Trophoblast cell (in vitro differentiated cells and primary cell): ENCODE results near the gene ADAMTSL2.

Source experiments
- DNase-seq, 2 donors: peaks; one replicate each; pipeline ENCODE4 v3.0.0-alpha.2; 2016
- H2AFZ ChIP-seq: 2 replicates; pipeline ENCODE4 v1.6.1; 2013; ENCODE audit warnings: low read length, moderate library complexity, mild to moderate bottlenecking; ENCODE audit not compliant: insufficient read depth, poor library complexity
- H2AK5ac ChIP-seq: 2 replicates; pipeline ENCODE4 v1.6.1; 2013; ENCODE audit warnings: mild to moderate bottlenecking, low read length
- H2BK120ac ChIP-seq: 2 replicates; pipeline ENCODE4 v1.6.1; 2013; ENCODE audit warnings: low read length, mild to moderate bottlenecking, moderate library complexity; ENCODE audit not compliant: insufficient read depth, poor library complexity
- H2BK12ac ChIP-seq: 2 replicates; pipeline ENCODE4 v1.6.1; 2013; ENCODE audit warnings: mild to moderate bottlenecking, low read length, moderate library complexity
- H2BK5ac ChIP-seq: 2 replicates; pipeline ENCODE4 v1.6.1; 2013; ENCODE audit warnings: low read length, low read depth, moderate library complexity, mild to moderate bottlenecking; ENCODE audit not compliant: poor library complexity
- H3K14ac ChIP-seq: 2 replicates; pipeline ENCODE4 v1.6.1; 2013; ENCODE audit warnings: mild to moderate bottlenecking, low read length
- H3K18ac ChIP-seq: 2 replicates; pipeline ENCODE4 v1.6.1; 2013; ENCODE audit warnings: mild to moderate bottlenecking, low read length
- H3K23ac ChIP-seq: 2 replicates; pipeline ENCODE4 v1.6.1; 2013; ENCODE audit warnings: low read length
- H3K27ac ChIP-seq: 2 replicates; pipeline ENCODE4 v1.5.1; 2013; ENCODE audit warnings: low read depth, mild to moderate bottlenecking, inconsistent platforms, low read length, moderate library complexity
- H3K27me3 ChIP-seq: 2 replicates; pipeline ENCODE4 v1.6.1; 2013; ENCODE audit warnings: inconsistent platforms, mild to moderate bottlenecking, low read length, moderate library complexity; ENCODE audit not compliant: insufficient read depth
- H3K36me3 ChIP-seq, 2 experiments: 1 replicate in 1 of 2; 2 replicates in 1 of 2; pipeline ENCODE4 v1.6.1; 2013; ENCODE audit warnings: low read length in 2 of 2, mild to moderate bottlenecking in 2 of 2, moderate library complexity in 1 of 2; ENCODE audit not compliant: insufficient read depth in 2 of 2, control insufficient read depth in 1 of 2
- H3K4ac ChIP-seq: 2 replicates; pipeline ENCODE4 v1.6.1; 2013; ENCODE audit warnings: low read depth, mild to moderate bottlenecking, low read length, moderate library complexity
- H3K4me1 ChIP-seq, 2 experiments: 1 replicate in 1 of 2; 2 replicates in 1 of 2; pipeline ENCODE4 v1.6.1; 2013; ENCODE audit warnings: low read length in 2 of 2, mild to moderate bottlenecking in 2 of 2, moderate library complexity in 1 of 2; ENCODE audit not compliant: insufficient read depth in 2 of 2, control insufficient read depth in 1 of 2
- H3K4me2 ChIP-seq: 2 replicates; pipeline ENCODE4 v1.6.1; 2013; ENCODE audit warnings: inconsistent platforms, mild to moderate bottlenecking, low read length, moderate library complexity
- H3K4me3 ChIP-seq: 2 replicates; pipeline ENCODE4 v1.5.1; 2013; ENCODE audit warnings: mild to moderate bottlenecking, low read depth, low read length, inconsistent platforms
- H3K79me1 ChIP-seq: one replicate; pipeline ENCODE4 v1.6.1; 2013; ENCODE audit warnings: low read length
- H3K79me2 ChIP-seq: 2 replicates; pipeline ENCODE4 v1.6.1; 2013; ENCODE audit warnings: low read length, mild to moderate bottlenecking; ENCODE audit not compliant: control insufficient read depth, insufficient read depth, poor library complexity
- H3K9ac ChIP-seq: 2 replicates; pipeline ENCODE4 v1.6.1; 2013; ENCODE audit warnings: mild to moderate bottlenecking, low read length
- H3K9me3 ChIP-seq: 2 replicates; pipeline ENCODE4 v1.6.1; 2013; ENCODE audit warnings: low read depth, mild to moderate bottlenecking, control low read depth, inconsistent platforms, low read length; ENCODE audit not compliant: insufficient read depth
- H4K12ac ChIP-seq: 2 replicates; pipeline ENCODE4 v1.6.1; 2013; ENCODE audit warnings: low read depth, mild to moderate bottlenecking, low read length, moderate library complexity
- H4K8ac ChIP-seq: 2 replicates; pipeline ENCODE4 v1.6.1; 2013; ENCODE audit warnings: low read depth, mild to moderate bottlenecking, low read length, moderate library complexity
- H4K91ac ChIP-seq: one replicate; pipeline ENCODE4 v1.6.1; 2013; ENCODE audit warnings: low read depth, mild to moderate bottlenecking, low read length, moderate library complexity
- WGBS: extraction: QIAGEN DNeasy Blood & Tissue Kit; methylation state at CpG from one replicate; pipeline ENCODE4 v1.1.7; 2013; ENCODE audit warnings: missing lambda C conversion rate; ENCODE audit not compliant: insufficient read length, insufficient coverage; ENCODE audit errors: extremely low coverage; 5-methylcytosine and 5-hydroxymethylcytosine counted together

Gene ADAMTSL2

GRCh38 chr9:133569891-133570690, 35.6 kb downstream of the ADAMTSL2 start:
- no peak overlapping the region for H3K18ac ChIP-seq
- H3K79me1 ChIP-seq, result no peaks in the 10 kb centered on the region
- no peak overlapping the region for H2AFZ ChIP-seq
- H3K9ac ChIP-seq, result no peak overlapping the region
- no peak overlapping the region for H2BK12ac ChIP-seq
- DNase-seq, result no peak
- peaks cover 0 to 5% of the 10 kb centered on the region in 2 experiments for H3K4me1 ChIP-seq
- no peaks in the 10 kb centered on the region for H3K9me3 ChIP-seq
- no peak overlapping the region for H3K4me2 ChIP-seq
- H3K27me3 ChIP-seq, result no peaks in the 10 kb centered on the region
- H3K27ac ChIP-seq, result no peak overlapping the region
- H3K23ac ChIP-seq, result no peak overlapping the region
- H3K14ac ChIP-seq, result no peak overlapping the region
- H3K4ac ChIP-seq, result no peak overlapping the region
- H4K12ac ChIP-seq, result no peak overlapping the region
- H2BK5ac ChIP-seq, result no peak overlapping the region
- H3K4me3 ChIP-seq, result no peak overlapping the region
- H3K79me2 ChIP-seq, result no peaks in the 10 kb centered on the region
- H2BK120ac ChIP-seq, result no peak overlapping the region
- no CpG with 5 or more reads among the region's 36 CpGs for WGBS
- no peak overlapping the region for H4K8ac ChIP-seq
- H4K91ac ChIP-seq, result no peak overlapping the region
- no peak overlapping the region for H2AK5ac ChIP-seq
- peaks cover 2 to 4% of the 10 kb centered on the region in 2 experiments for H3K36me3 ChIP-seq

- Histone ChIP-seq H3K79me2 (no peaks in the 10 kb centered on the region), H3K27me3 (no peaks in the 10 kb centered on the region), H3K9ac (no peak overlapping the region), H3K14ac (no peak overlapping the region), H2BK5ac (no peak overlapping the region), H2BK120ac (no peak overlapping the region), H3K36me3 (peaks cover 1 to 6% of the 10 kb centered on the region in 2 experiments), H2AK5ac (no peak overlapping the region), H3K4me2 (no peak overlapping the region), H2AFZ (no peak overlapping the region), H2BK12ac (no peak overlapping the region), H3K79me1 (no peaks in the 10 kb centered on the region), H3K4me3 (no peak overlapping the region), H4K12ac (no peak overlapping the region), H4K91ac (no peak overlapping the region), H3K4ac (no peak overlapping the region), H3K4me1 (peaks cover 0 to 5% of the 10 kb centered on the region in 2 experiments), H3K9me3 (no peaks in the 10 kb centered on the region), H3K23ac (no peak overlapping the region), H4K8ac (no peak overlapping the region), H3K18ac (no peak overlapping the region), H3K27ac (no peak overlapping the region)
- no peak for DNase-seq
- no CpG with 5 or more reads among the region's 16 CpGs for WGBS
Observed at GRCh38 chr9:133570691-133571080, 36.2 kb downstream of the ADAMTSL2 start.

GRCh38 chr9:133571391-133571890, 36.9 kb downstream of the ADAMTSL2 start:
- DNase-seq, result no peak
- Histone ChIP-seq H3K4me1 (peaks cover 0 to 5% of the 10 kb centered on the region in 2 experiments), H4K8ac (no peak overlapping the region), H4K12ac (no peak overlapping the region), H3K27ac (no peak overlapping the region), H2BK5ac (no peak overlapping the region), H3K79me2 (no peaks in the 10 kb centered on the region), H2AFZ (no peak overlapping the region), H3K79me1 (no peaks in the 10 kb centered on the region), H2BK12ac (no peak overlapping the region), H2AK5ac (no peak overlapping the region), H3K36me3 (peaks cover 0 to 5% of the 10 kb centered on the region in 2 experiments), H3K18ac (no peak overlapping the region), H3K23ac (no peak overlapping the region), H3K9ac (no peak overlapping the region), H3K4me2 (no peak overlapping the region), H3K14ac (no peak overlapping the region), H3K4ac (no peak overlapping the region), H3K27me3 (no peaks in the 10 kb centered on the region), H2BK120ac (no peak overlapping the region), H3K9me3 (no peaks in the 10 kb centered on the region), H3K4me3 (no peak overlapping the region), H4K91ac (no peak overlapping the region)
- no CpG with 5 or more reads among the region's 9 CpGs for WGBS

- Histone ChIP-seq H3K4me1 (peaks cover 0 to 5% of the 10 kb centered on the region in 2 experiments), H3K14ac (no peak overlapping the region), H2AFZ (no peak overlapping the region), H3K36me3 (peaks cover 0 to 5% of the 10 kb centered on the region in 2 experiments), H2BK120ac (no peak overlapping the region), H3K79me2 (no peaks in the 10 kb centered on the region), H2BK5ac (no peak overlapping the region), H2BK12ac (no peak overlapping the region), H3K79me1 (no peaks in the 10 kb centered on the region), H2AK5ac (no peak overlapping the region), H4K91ac (no peak overlapping the region), H3K18ac (no peak overlapping the region), H4K8ac (no peak overlapping the region), H3K4ac (no peak overlapping the region), H3K9ac (no peak overlapping the region), H3K27ac (no peak overlapping the region), H3K23ac (no peak overlapping the region), H3K4me3 (no peak overlapping the region), H4K12ac (no peak overlapping the region), H3K27me3 (no peaks in the 10 kb centered on the region), H3K9me3 (no peaks in the 10 kb centered on the region), H3K4me2 (no peak overlapping the region)
- WGBS, result no CpG with 5 or more reads among the region's 20 CpGs
- DNase-seq, result no peak
Observed at GRCh38 chr9:133571896-133572595, 37.5 kb downstream of the ADAMTSL2 start.
